Measurements from ENCODE around the gene ACAA2.
"Not testable (repeated sequence)": the region's sequence is repeated elsewhere in the genome, so short reads cannot be mapped to it uniquely, and the experiment has no call there.

The ACAA2 gene

GRCh38 chr18:49811151-49811938, 2.0 kb downstream of the ACAA2 start:
- no peak for DNase-seq

GRCh38 chr18:49808553-49809191, 4.7 kb downstream of the ACAA2 start:
- not testable (repeated sequence) for DNase-seq

- DNase-seq: no peak
These were observed 9.2 kb downstream of the ACAA2 start for GRCh38 chr18:49804096-49804495.

DNA sequence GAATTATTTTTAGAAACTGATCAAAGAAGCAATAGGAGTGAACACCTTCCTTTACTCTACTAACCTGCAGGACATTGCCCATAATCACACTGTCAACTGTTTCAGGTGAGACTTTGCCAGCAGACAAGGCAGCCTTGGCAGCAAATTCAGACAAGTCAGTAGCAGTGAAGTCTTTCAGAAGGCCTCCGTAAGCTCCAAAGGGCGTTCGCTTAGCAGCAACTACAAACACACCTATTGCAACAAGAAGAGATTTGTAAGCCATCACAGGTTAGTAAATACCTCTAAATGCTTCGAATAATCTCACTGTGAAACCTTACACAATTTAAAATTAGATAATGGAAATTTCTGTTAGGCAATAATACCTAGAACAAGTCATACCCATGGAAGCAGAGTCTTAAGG, 10.7 kb downstream of the ACAA2 start:
- DNase-seq: no peak

- not testable (repeated sequence) for DNase-seq
These were observed 12.8 kb downstream of the ACAA2 start for GRCh38 chr18:49800491-49800890.

- not testable (repeated sequence) for DNase-seq
These were observed 13.5 kb downstream of the ACAA2 start for GRCh38 chr18:49799806-49800205.

DNA sequence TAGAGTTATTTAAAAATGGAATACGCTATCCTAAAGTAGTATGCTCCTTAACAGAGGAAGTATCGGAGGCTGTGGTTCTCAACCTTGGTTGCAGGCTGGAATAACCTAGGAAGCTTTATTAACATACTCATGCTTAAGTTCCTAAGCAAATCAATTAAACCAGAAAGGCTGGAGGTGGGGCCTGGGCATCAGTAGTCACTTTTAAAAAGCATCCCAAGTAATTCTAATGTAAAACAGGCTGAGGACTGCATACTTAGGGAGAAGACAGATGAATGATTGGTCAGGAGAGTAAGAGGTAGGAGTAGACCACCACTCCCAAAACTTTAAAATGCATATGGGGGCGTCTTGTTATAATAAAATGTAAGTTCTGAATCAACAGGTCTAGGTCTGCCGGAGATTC, 15.3 kb downstream of the ACAA2 start:
- DNase-seq: no peak

DNA sequence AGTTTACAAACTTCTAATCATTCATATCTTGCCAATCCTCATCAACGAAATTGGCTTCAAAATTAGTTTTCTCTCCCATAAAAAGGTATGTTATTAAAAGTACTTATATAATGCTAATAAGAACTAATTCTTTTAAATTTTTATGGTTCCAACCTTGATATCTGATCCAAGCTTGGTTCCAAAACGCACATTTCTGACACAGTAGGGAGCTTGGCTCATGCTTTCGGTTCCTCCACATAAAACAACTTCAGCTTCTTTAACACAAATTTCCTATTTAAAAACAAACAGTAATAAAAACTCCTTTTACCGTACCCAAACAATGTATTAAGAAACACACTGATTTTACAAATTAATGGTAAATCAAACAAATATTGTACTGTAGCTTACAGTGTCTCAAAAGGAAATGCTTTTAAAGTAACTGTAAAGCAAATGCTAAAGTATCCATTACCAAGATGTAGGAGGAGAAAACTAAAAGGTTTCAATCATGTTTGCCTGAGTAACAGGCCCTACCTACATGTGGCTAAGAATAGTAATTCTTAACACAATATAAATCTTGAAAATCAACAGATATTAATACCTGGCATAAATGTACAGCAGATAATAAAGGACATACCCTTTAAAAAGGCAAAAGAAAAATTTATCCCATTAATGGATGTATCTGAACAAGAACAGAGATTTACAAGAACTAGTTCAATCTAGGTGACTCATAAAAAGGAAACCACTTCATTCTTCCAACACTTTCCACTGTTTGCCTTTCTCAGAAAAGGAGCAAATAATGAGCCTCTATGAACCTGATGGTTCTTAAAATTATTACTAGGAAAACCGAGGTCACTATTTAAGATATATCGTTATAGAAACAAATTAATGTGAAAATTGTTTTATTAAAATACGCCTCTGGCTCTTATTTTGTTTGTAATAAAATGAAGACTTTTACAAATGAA, 17.5 kb downstream of the ACAA2 start:
- DNase-seq: no peak

- DNase-seq: no peak
These were observed 18.6 kb downstream of the ACAA2 start for GRCh38 chr18:49794743-49795142.

- not testable (repeated sequence) for DNase-seq
These were observed 23.7 kb downstream of the ACAA2 start for GRCh38 chr18:49789560-49790134.

DNA sequence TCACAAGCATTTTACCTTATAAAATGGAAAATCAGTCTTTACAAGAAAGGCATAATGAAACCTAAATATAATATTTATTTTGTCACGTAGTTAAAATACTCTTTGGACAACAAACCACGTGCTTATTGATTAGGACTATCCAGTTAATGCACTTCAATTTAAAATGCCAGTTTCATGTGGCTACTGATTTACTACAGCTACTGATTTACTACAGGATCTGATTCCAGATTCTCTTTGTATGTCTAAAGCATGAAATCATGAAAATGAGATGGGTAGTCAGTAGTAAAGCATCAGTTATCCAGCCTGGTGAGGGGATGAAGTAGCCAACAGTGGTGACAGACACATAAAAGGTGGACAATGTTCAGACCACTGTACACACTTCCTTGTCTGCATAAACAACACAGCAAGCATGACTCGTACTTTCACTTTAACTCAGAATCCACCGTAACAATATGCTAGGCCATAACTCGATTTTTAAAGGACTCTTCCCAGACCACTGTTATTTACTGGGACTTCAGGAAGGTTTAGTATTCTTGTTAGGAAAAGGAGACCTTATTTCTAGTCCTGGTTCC, 24.9 kb downstream of the ACAA2 start:
- no peak for DNase-seq

GRCh38 chr18:49786019-49786720, 27.2 kb downstream of the ACAA2 start:
- no peak for DNase-seq

- DNase-seq: no peak
These were observed 28.7 kb downstream of the ACAA2 start for GRCh38 chr18:49784427-49785185.

DNA sequence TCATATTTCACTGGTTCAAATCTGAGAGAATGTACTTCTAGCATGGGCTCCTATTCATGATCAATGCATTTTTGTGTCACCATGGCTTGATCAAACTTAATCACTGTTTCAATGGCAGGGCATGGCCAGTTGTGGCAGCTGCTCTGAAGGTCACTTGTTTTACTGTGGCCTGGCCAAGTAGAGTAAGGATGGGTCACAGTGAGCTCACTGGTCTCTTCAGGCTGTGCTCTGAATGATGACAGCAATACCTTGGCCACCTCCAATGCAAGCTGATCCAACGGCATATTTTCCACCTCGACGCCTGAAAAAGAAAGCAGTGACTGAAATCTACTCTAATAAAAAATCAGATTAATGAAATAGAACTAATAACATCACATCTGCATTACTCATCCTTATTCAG, 29.7 kb downstream of the ACAA2 start:
- not testable (repeated sequence) for DNase-seq

GRCh38 chr18:49778826-49779465, 34.4 kb downstream of the ACAA2 start:
- DNase-seq: no peak

DNA sequence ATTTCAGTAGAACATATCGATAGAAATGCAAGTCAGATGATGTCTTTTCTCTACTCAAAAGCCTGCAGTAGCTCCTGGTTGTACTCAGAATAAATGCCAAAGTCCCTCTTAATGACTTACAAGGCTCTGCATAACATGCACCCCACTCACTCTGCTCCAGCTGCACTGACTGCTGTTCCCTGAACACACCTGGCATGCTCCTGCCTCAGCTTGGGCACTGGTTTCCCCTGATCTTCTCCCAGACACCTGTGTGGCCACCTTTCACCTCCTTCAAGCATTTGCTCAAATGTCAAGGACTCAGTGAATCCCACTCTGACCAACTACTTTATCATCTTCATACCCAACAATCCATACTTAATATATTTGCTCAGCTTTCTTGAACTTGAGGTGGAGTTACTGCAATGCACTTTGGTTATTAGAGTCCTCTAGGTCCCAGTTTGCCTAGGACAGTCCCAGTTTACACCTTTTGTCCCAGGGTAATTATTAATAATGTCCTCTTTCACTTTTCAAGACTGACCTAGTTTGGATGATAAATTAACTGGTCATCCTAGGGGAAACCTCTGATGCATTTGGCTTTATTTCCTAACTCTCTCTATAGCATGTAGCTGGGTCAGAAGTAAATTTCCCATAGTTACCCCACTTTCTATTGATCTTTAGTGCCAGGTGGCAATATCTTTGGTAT, 44.1 kb downstream of the ACAA2 start:
- DNase-seq: no peak

DNA sequence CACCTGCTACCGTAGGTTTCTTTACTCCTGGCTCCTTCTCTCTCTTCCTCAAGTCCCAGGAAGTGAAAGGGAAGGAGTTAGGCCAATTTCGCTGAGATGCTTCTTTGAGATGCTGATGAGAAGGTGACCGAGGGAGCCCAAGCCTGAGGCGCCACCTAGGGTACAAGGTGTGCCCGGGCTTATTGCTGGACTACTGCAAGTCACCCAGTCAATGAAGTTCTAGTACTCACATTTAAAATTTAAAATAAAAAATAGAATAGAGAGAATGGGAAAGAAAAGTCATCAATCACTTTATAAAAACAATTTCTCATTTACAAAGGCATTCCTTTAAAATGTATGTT, 45.3 kb downstream of the ACAA2 start:
- DNase-seq: no peak

DNA sequence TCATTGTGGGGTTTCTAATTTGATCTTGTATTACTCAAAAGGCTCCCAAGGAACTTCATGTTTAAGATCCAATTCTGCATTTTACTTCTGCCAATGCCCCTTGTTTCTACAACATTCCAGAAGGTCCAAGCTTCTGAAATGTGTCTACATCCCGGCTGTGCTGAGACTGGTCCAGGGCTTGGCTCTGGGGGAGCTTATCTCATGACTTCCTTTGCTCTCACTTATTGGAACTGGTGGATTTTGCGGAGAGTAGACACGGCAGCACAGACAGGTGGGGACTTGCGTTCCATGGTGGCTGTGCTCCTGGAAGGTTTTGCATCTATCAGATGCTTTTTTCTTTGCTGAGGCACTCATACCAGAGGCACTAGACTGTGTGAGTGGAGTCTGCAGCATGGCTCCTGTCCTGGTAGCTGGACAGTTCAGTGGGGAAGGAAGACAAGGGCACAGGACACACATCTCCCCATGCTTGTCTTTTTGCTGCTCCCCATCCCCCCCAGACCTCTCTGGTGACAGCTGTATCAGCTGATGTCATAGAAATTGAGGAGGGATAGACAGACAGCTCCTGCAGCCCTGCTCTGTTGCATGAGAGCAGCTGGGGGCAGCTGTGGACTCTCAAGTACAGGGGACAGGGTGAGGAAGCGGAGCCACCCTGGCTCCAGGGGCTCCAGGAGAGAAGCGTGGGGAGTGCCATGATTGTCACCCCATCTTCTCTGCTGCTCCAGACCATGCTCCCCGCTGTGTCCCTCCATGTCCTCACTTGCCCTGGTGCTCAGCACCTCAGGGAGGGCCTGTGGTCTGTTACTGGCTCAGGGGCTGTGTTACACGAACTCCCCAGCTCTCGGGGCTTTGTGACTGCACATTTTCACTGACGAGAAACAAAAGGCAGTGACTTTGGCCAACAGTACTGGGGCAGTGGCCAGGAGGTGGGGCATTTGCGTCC, 46.0 kb downstream of the ACAA2 start:
- DNase-seq: no peak

GRCh38 chr18:49766646-49767045, 46.7 kb downstream of the ACAA2 start:
- no peak for DNase-seq
